Measurements from ENCODE around the gene ITPR2. TPM values are rescaled to one million over a fixed set of nuclear protein-coding genes. Genes with fewer than 3 reads are reported as not detected.
A peak's percentile ranks its signal among the peaks of the same experiment; 100 is the strongest.
"Not testable (repeated sequence)": the region's sequence is repeated elsewhere in the genome, so short reads cannot be mapped to it uniquely, and the experiment has no call there.

ITPR2 gene
- total RNA-seq, 1 experiment from 2014 or later, result 17.5 TPM

DNA sequence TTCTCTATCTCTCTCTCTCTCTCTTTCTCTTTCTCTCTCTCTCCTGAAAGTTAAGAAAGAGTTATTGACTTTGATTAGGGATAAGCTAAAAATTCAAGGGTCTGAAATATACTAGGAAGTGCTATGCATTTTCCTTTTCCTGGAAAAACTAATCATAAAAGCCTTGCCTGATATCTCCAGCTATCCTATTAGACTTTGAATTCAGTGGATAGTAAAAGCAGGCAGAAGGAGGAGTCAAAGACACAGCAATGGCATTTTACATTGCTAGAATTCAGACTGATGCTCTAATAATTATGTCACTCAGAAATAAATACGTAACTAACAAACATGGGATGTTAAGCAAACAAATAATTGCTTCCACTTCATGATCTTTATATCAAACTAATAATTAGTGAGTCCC lies 365.6 kb downstream of the ITPR2 start:
- in situ Hi-C loops (cut with HindIII; ENCODE audit: low sequenced_read_pairs), result no loop called here

GRCh38 chr12:26466726-26467125 lies 366.3 kb downstream of the ITPR2 start:
- DNase-seq (ENCODE audit: low spot score), result no peak
- in situ Hi-C loops (cut with HindIII; ENCODE audit: low sequenced_read_pairs), result no loop called here

More for the DNA sequence above, 365.6 kb downstream of the ITPR2 start:
- no peak for DNase-seq (ENCODE audit: low spot score)

DNA sequence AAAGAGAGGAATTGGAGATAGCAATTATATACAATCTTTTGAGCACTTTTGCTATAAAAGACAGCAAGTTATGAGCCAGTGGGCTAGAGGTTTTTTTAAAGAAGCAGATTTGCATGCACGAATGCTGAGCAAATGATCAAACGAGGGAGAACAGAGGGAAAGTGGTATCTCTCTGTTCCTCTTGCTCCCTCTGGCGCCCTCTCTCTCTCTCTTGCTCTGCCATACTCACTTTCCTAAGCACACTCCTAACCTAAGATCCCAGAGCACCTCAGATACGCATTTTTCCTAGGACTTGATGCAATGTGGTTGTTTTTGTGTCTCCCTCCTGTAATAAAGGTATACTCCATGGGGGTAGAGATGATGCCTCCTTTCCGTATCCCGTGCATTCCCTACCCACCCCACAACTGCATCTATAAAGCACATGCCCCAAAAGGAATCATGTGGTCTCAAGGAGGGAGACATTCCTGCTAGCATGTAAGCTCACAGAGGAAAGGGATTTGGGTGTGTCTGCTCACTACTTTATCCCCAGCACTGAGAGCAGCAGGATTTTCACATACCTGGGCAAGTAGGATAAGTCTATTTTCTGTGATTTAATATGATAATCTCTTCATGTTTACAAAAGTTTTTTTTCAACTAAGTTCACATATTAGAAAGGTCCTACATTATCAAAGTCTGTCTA lies 367.4 kb downstream of the ITPR2 start:
- in situ Hi-C loops (cut with HindIII; ENCODE audit: low sequenced_read_pairs), result no loop called here
- peak; percentile 37 for DNase-seq (ENCODE audit: low spot score)

GRCh38 chr12:26461776-26462175 lies 371.2 kb downstream of the ITPR2 start:
- no peak for DNase-seq (ENCODE audit: low spot score)
- in situ Hi-C loops (cut with HindIII; ENCODE audit: low sequenced_read_pairs), result no loop called here

GRCh38 chr12:26460361-26460760 lies 372.6 kb downstream of the ITPR2 start:
- DNase-seq (ENCODE audit: low spot score), result no peak
- in situ Hi-C loops (cut with HindIII; ENCODE audit: low sequenced_read_pairs), result no loop called here

DNA sequence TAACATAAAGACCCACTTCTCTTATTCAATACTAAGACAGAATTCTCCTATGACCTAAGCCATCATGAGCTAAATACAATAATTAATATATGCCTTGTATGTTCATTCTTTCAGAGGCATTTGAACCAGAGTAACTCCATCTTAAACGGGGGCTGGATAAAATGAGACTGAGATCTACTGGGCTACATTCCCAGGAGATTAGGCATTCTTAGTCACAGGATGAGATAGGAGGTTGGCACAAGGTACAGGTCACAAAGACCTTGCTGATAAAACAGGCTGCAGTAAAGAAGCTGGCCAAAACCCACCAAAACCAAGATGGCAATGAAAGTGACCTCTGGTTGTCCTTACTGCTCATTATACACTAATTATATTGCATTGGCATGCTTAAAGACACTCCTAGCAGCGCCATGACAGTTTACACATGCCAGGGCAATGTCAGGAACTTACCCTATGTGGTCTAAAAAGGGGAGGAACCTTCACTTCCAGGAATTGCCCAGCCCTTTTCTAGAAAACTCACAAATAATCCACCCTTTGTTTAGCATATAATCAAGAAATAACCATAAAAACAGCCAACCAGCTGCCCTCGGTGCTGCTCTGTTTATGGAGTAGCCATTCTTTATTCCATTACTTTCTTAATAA lies 376.9 kb downstream of the ITPR2 start:
- in situ Hi-C loops (cut with HindIII; ENCODE audit: low sequenced_read_pairs), result no loop called here
- DNase-seq (ENCODE audit: low spot score), result no peak

DNA sequence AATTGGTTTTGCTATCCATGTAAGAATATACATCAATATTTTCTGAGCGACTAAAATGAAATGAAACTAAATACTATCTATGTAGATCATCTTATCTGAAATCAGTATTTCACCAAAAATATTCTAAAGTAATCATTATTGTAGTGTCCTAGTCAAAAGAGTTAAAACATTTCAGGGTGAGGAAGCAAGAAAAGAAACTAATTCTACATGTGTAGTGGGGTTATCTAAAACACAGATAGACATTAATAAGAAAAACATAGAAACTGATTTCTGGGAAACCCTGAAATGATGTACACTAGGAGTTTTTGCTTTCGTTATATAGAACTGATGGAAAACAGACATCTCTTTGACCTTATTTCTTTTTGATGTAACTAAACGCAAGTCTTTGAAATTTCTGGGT lies 379.7 kb downstream of the ITPR2 start:
- no peak for DNase-seq (ENCODE audit: low spot score)
- in situ Hi-C loops (cut with HindIII; ENCODE audit: low sequenced_read_pairs), result no loop called here

DNA sequence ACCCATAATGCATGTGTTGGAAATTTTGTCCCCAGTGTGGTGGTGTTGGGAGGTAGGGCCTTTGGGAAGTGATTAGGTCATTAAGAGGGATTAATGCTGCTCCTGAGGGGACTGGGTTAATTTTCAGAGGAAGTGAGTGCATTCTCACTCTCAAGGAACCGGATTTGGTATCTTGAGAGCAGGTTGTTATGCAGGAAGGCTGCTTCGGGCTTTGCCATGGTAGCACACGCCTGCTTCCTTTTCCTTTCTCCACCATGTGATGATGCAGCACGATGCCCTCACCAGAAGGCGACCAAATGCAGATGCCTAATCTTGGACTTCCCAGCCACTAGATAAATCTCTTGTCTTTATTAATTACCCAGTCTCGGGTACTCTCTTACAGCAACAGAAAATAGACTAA lies 380.5 kb downstream of the ITPR2 start:
- DNase-seq (ENCODE audit: low spot score), result no peak
- in situ Hi-C loops (cut with HindIII; ENCODE audit: low sequenced_read_pairs), result no loop called here

- DNase-seq (ENCODE audit: low spot score), result no peak
- in situ Hi-C loops (cut with HindIII; ENCODE audit: low sequenced_read_pairs), result no loop called here
Measured at GRCh38 chr12:26451763-26452162, 381.2 kb downstream of the ITPR2 start.

DNA sequence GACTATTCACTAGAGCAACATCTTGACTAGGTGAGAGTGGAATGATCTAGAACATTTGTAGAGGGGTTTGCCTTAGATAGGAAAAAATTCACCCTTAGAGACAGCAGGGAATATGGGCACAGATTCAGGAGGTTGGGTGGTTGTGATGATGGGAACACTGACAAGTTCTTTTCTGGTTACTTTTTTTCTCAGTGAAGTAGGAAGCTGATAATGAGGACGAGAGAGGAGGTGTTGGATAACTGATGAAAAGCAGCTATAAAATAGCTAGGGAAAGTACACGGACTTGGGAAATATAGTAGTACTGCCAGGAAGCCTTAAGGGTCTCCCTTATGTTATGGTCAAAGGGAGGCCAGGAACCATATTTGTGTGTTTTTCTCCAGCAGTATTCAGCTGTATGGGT lies 387.1 kb downstream of the ITPR2 start:
- in situ Hi-C loops (cut with HindIII; ENCODE audit: low sequenced_read_pairs), result no loop called here
- no peak for DNase-seq (ENCODE audit: low spot score)

DNA sequence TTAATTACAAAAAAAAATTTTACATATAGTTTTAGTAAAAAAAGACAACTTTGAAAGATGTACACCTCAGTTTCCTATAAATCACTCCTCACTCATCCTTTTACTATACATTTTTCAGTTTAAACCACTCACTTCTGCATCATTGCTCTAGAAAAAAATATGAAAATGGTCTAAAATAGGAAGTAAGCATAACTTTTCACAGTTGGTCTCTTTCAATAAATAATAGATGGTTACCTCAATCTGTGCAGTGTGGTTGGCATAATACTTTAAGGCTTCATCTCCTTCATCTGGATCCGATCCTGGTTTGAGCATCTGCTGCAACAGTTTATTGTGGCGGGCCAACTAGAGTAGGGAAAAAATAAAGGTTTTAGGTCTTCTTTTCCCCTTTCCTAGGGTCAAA lies 389.7 kb downstream of the ITPR2 start:
- DNase-seq (ENCODE audit: low spot score), result no peak
- in situ Hi-C loops (cut with HindIII; ENCODE audit: low sequenced_read_pairs), result no loop called here

DNA sequence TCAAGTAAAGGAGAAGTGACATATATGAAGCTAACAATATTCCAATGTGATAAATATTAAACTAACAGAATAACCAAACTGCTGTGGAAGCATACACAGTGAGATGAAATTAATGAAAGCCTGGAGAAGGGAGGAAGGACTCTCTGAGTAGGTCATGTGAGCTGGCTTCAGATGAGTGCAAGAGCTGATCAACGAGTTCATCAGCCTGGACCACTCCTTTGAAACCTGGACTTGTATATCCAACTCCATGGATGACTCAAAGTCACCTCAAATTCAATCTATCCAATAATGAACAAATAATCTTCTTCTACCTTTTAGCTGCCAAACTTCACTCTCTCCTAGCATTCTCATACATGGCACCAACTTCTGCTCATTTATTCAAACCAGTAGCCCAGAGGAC lies 391.6 kb downstream of the ITPR2 start:
- no peak for DNase-seq (ENCODE audit: low spot score)
- in situ Hi-C loops (cut with HindIII; ENCODE audit: low sequenced_read_pairs), result no loop called here

- DNase-seq (ENCODE audit: low spot score), result no peak
- in situ Hi-C loops (cut with HindIII; ENCODE audit: low sequenced_read_pairs), result no loop called here
Measured at GRCh38 chr12:26435069-26435404, 398.0 kb downstream of the ITPR2 start.

- in situ Hi-C loops (cut with HindIII; ENCODE audit: low sequenced_read_pairs), result no loop called here
- peak; percentile 56 for DNase-seq (ENCODE audit: low spot score)
Measured at GRCh38 chr12:26434299-26435068, 398.5 kb downstream of the ITPR2 start.

DNA sequence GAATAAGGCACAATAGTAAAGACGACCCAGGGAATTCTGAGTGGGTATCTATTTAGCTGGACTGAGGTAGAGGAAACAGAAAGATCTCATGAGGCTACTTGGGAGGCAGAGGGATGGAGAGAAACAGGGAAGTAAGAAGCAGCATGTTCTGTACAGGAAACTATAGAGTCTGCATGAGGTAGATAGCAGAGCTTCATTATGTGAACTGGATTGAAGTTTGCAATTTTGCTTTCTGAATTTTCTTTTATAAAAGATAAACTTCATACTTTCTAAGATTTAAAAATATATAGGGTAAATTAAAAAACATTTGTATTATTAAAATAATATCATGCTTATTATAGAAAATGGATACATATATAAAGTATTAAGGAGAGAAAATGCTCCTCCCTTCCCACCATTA lies 399.3 kb downstream of the ITPR2 start:
- DNase-seq (ENCODE audit: low spot score); in situ Hi-C loops (cut with HindIII; ENCODE audit: low sequenced_read_pairs): not testable (repeated sequence)

- in situ Hi-C loops (cut with HindIII; ENCODE audit: low sequenced_read_pairs), result no loop called here
- no peak for DNase-seq (ENCODE audit: low spot score)
Measured at GRCh38 chr12:26431211-26431610, 401.8 kb downstream of the ITPR2 start.

GRCh38 chr12:26430596-26430995 lies 402.4 kb downstream of the ITPR2 start:
- in situ Hi-C loops (cut with HindIII; ENCODE audit: low sequenced_read_pairs); DNase-seq (ENCODE audit: low spot score): not testable (repeated sequence)

DNA sequence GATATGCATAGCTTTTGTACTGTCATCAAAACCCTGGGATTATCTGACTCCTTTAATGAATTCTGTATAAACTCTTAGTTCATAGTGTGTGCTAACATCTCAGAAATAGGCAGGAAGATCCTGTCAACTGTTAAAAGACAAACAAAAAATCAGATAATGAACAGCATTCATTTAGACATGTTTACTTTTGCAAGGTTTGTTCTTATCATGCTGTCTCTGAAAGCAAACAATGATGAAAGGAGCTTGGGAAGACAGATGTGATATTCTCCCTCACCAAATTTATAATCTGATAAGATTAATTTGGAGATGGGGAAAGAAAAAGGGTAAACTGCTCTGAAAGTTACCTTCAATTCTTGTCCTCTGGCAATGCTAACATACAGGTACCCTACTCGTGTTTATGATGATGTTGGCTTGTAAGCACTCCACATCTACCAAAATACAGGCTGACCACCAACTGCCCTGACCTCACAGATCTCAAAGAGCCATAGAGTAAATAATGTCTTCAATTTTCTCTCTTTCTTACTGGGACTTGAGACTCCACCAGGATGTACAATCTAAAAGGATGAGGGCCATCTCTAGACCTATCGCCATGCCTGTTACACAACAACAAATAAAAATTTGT lies 403.8 kb downstream of the ITPR2 start:
- no peak for DNase-seq (ENCODE audit: low spot score)
- in situ Hi-C loops (cut with HindIII; ENCODE audit: low sequenced_read_pairs), result no loop called here

- in situ Hi-C loops (cut with HindIII; ENCODE audit: low sequenced_read_pairs), result no loop called here
- no peak for DNase-seq (ENCODE audit: low spot score)
Measured at GRCh38 chr12:26428420-26428819, 404.6 kb downstream of the ITPR2 start.

DNA sequence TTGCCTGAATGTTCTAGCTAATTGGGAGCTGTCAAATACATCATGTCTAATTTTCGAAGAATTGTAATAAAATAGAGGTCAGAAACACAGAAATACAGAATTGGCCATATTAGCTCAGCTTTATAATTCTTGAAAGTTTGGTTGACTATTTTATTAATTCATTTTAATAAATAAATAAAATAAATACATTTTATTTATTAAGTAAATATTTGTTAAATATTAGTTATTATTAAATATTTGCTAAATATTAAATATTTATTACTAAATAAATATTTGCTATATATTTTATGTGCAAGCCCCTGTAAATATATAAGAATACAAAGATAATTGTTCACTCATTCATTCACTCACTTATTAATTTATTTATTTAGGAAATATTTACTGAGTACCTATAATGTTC lies 406.3 kb downstream of the ITPR2 start:
- DNase-seq (ENCODE audit: low spot score), result no peak
- in situ Hi-C loops (cut with HindIII; ENCODE audit: low sequenced_read_pairs), result no loop called here
